GM12878 (cell line): ENCODE results near the gene NXPH1. TPM values are rescaled to one million over a fixed set of nuclear protein-coding genes. Genes with fewer than 3 reads are reported as not detected.

Experiments used
- ATAC-seq: fragments of 200-7000 bp; cut with Tn5 transposase; 3 replicates; pipeline ENCODE4 v1.9.1; 2020; ENCODE audit warnings: mild to moderate bottlenecking, moderate library complexity
- BruUV-seq: library from RNA; stranded (reverse); fragments of 400-500 nt; replicated peaks from 2 replicates; lab custom pipeline; 2021; lab: Mats Ljungman, UMichigan
- CTCF ChIA-PET: fragments of 300-600 bp; sonication (Branson Sonifier 250); formaldehyde crosslinking; extraction: SDS; loops from one replicate; lab custom pipeline; 2021; ENCODE audit warnings: inconsistent platforms; lab: Yijun Ruan, JAX
- POLR2A ChIA-PET: fragments of 350-600 bp; formaldehyde crosslinking; extraction: SDS; loops from one replicate; lab custom pipeline; 2021; ENCODE audit warnings: inconsistent platforms; lab: Charles Lee
- RAD21 ChIA-PET: fragments of 300-600 bp; sonication (Branson Sonifier 250); formaldehyde crosslinking; loops from one replicate; lab custom pipeline; 2023; ENCODE audit warnings: antibody characterized with exemption; ENCODE audit not compliant: unreplicated experiment; lab: Charles Lee
- SMC1A ChIA-PET: fragments of 300-600 bp; sonication (Branson Sonifier 250); formaldehyde crosslinking; loops from one replicate; lab custom pipeline; 2023; ENCODE audit not compliant: unreplicated experiment, uncharacterized antibody; lab: Charles Lee
- DNase-seq: peaks from one replicate; pipeline ENCODE4 v3.0.0-alpha.2; 2011; ENCODE audit warnings: low read depth, low spot score
- FAIRE-seq: peaks from 3 replicates; lab custom pipeline; 2011; peaks lifted over from hg19 to GRCh38; lab: Jason Lieb, UNC
- H2AFZ ChIP-seq: 2 replicates; pipeline ENCODE4 v1.6.0; 2011; ENCODE audit warnings: low read depth, low read length, control low read depth; ENCODE audit not compliant: control insufficient read depth
- H3K27ac ChIP-seq: 2 replicates; pipeline ENCODE4 v1.5.1; 2011; ENCODE audit warnings: control low read depth; ENCODE audit not compliant: control insufficient read depth, insufficient read depth
- H3K27me3 ChIP-seq, 2 experiments: replicated peaks in 1 of 2; 2 replicates each; pipeline versions ENCODE4 v1.6.0 to v1.6.1; 2011; ENCODE audit warnings: low read length in 1 of 2; ENCODE audit not compliant: control insufficient read depth in 2 of 2, insufficient read depth in 2 of 2
- H3K36me3 ChIP-seq, 2 experiments: 2 replicates each; pipeline ENCODE4 v1.5.1; 2011; ENCODE audit warnings: low read length in 1 of 2; ENCODE audit not compliant: control insufficient read depth in 2 of 2, insufficient read depth in 2 of 2
- H3K4me1 ChIP-seq: 2 replicates; pipeline ENCODE4 v1.6.1; 2011; ENCODE audit warnings: mild to moderate bottlenecking, low read length, moderate library complexity, mixed read lengths; ENCODE audit not compliant: control insufficient read depth, insufficient read depth
- H3K4me2 ChIP-seq: 2 replicates; pipeline ENCODE4 v1.6.0; 2011; ENCODE audit warnings: control low read depth; ENCODE audit not compliant: control insufficient read depth, insufficient read depth
- H3K4me3 ChIP-seq: fragments of 200-600 bp; sonication (generic); 2 replicates; pipeline ENCODE4 v1.5.1; 2016
- H3K79me2 ChIP-seq: 2 replicates; pipeline ENCODE4 v1.6.0; 2011; ENCODE audit warnings: low read length; ENCODE audit not compliant: control insufficient read depth, insufficient read depth
- H3K9ac ChIP-seq: 2 replicates; pipeline ENCODE4 v1.8.0; 2011; ENCODE audit warnings: low read length, control low read depth, mixed read lengths; ENCODE audit not compliant: control insufficient read depth, insufficient read depth
- H3K9me3 ChIP-seq: replicated peaks from 3 replicates; pipeline ENCODE4 v1.5.1; 2011; ENCODE audit warnings: mild to moderate bottlenecking, low read length; ENCODE audit not compliant: control insufficient read depth, insufficient read depth
- H4K20me1 ChIP-seq: 2 replicates; pipeline ENCODE4 v1.6.0; 2011; ENCODE audit not compliant: control insufficient read depth, insufficient read depth
- ASH2L ChIP-seq: fragments of 300-600, 200-600 bp; sonication (generic); IDR thresholded peaks from 2 replicates; pipeline ENCODE4 v1.6.1; 2017; ENCODE audit warnings: low read depth, mild to moderate bottlenecking, borderline replicate concordance
- DPF2 ChIP-seq: fragments of 450-650 bp; IDR thresholded peaks from 2 replicates; pipeline ENCODE4 v1.6.1; 2017; ENCODE audit warnings: mild to moderate bottlenecking
- ESRRA ChIP-seq: IDR thresholded peaks from 2 replicates; pipeline ENCODE4 v1.6.1; 2012; ENCODE audit warnings: mild to moderate bottlenecking, low read length, improper control_type of control experiment
- IKZF2 ChIP-seq, 2 experiments: fragments of 450-650 bp; IDR thresholded peaks; 2 replicates each; pipeline ENCODE4 v1.6.1; 2017; ENCODE audit warnings: mild to moderate bottlenecking in 2 of 2, moderate library complexity in 2 of 2
- JUNB ChIP-seq: IDR thresholded peaks from 2 replicates; pipeline ENCODE4 v1.6.1; 2016; ENCODE audit warnings: antibody characterized with exemption, mild to moderate bottlenecking
- NR2C1 ChIP-seq: fragments of 450-650 bp; IDR thresholded peaks from 2 replicates; pipeline ENCODE4 v1.6.1; 2017; ENCODE audit warnings: antibody characterized with exemption, mild to moderate bottlenecking, moderate library complexity
- NR2F1 ChIP-seq: fragments of 450-650 bp; conservative IDR thresholded peaks from 2 replicates; pipeline ENCODE4 v1.6.1; 2017; ENCODE audit warnings: mild to moderate bottlenecking
- RB1 ChIP-seq: fragments of 450-650 bp; formaldehyde crosslinking; IDR thresholded peaks from 2 replicates; pipeline ENCODE4 v1.6.1; 2017; ENCODE audit warnings: mild to moderate bottlenecking, borderline replicate concordance
- SIN3A ChIP-seq: IDR thresholded peaks from 2 replicates; pipeline ENCODE4 v1.6.1; 2012; ENCODE audit warnings: low read depth, low read length, improper control_type of control experiment
- SUZ12 ChIP-seq: fragments of 200-600 bp; sonication (generic); IDR thresholded peaks from one replicate; pipeline ENCODE4 v1.6.1; 2018; ENCODE audit warnings: antibody characterized with exemption, mild to moderate bottlenecking; ENCODE audit not compliant: unreplicated experiment
- WGBS: methylation state at CpG from one replicate; pipeline ENCODE4 v1.1.6; 2016; ENCODE audit warnings: low lambda C conversion rate; ENCODE audit not compliant: insufficient replicate concordance, insufficient coverage; ENCODE audit errors: missing lambda C conversion rate; 5-methylcytosine and 5-hydroxymethylcytosine counted together
- in situ Hi-C: fragments of 300-500 bp; cut with MboI; formaldehyde crosslinking; loops from 9 replicates; pipeline ENCODE4 v1.14.3; 2018; ENCODE audit warnings: mixed read lengths
- intact Hi-C: fragments of 100-400 bp; cut with micrococcal nuclease; formaldehyde crosslinking; loops from one replicate; pipeline ENCODE4 v1.14.2; 2022; ENCODE audit not compliant: unreplicated experiment
- polyA plus RNA-seq, 11 experiments: library from polyadenylated mRNA; depleted of rRNA in 4 of 11; unstranded in 6 of 11; stranded (reverse) in 5 of 11; fragments of >200 nt; fragmentation: Nextera tagmentation in 4 of 11; fragmentation: Illumina TruSeq in 1 of 11; extraction: Ambion mirVana in 4 of 11; extraction: Trizol in 1 of 11; gene quantifications; 1 replicate in 1 of 11; 2 replicates in 10 of 11; pipeline versions ENCODE4 v1.2.1 to v1.2.3, GENCODE V29; 2011 to 2016; ENCODE audit warnings: inconsistent platforms in 2 of 11, missing spikeins in 2 of 11, low read depth in 1 of 11
- total RNA-seq, 4 experiments: library from RNA; depleted of rRNA in 3 of 4; stranded (reverse); fragments of >200 nt in 3 of 4; fragmentation: Illumina TruSeq in 1 of 4; extraction: Trizol in 1 of 4; gene quantifications; 2 replicates each; pipeline versions ENCODE4 v1.2.1 to v1.2.3, GENCODE V29; 2013 to 2021
- TF ChIP-seq, protein P1 (sequence below), 3 experiments: IDR thresholded peaks in 2 of 3; conservative IDR thresholded peaks in 1 of 3; 2 replicates each; pipeline ENCODE4 v1.5.1; 2011; ENCODE audit warnings: low read depth in 3 of 3, low read length in 3 of 3, mild to moderate bottlenecking in 3 of 3, control low read depth in 2 of 3, moderate library complexity in 2 of 3, inconsistent platforms in 1 of 3, mixed read lengths in 1 of 3; ENCODE audit not compliant: control insufficient read depth in 2 of 3, insufficient read depth in 1 of 3; ENCODE audit errors: extremely low read depth in 1 of 3
- TF ChIP-seq, protein P2 (sequence below): fragments of 450-650 bp; IDR thresholded peaks from 2 replicates; pipeline ENCODE4 v1.6.1; 2016; ENCODE audit warnings: mild to moderate bottlenecking
- TF ChIP-seq, protein P3 (sequence below): fragments of 450-650 bp; IDR thresholded peaks from 2 replicates; pipeline ENCODE4 v1.6.1; 2016; ENCODE audit warnings: mild to moderate bottlenecking, moderate library complexity, borderline replicate concordance
- TF ChIP-seq, protein P4 (sequence below): IDR thresholded peaks from 2 replicates; pipeline ENCODE4 v1.6.1; 2012; ENCODE audit warnings: low read depth, low read length, improper control_type of control experiment

The NXPH1 gene
- total and polyA plus RNA-seq, 10 of the 15 experiments (the other 5 are each of a cell fraction or from before 2014, with no cell fraction given), result 0.06 to 0.34 TPM; not detected in 8

DNA sequence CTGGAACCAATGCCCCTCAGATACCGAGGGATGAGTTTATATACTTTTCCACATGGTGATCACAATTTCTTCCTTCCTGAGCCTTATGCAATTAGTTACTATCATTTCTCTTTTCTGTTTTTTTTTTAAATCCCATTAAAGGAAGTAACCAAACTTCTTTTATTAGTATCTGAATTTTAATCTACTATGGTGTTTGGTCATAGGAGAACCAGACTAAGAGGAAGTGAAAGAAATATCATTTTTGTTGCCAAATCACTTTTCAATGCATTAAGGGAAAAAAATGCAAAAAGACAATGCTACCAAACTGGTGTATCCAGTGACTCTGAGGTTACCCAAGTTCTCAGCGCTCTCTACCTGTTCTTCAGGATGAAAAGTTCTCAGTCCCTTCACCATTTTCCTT is 167.7 kb downstream of the NXPH1 start:
- SMC1A ChIA-PET, result no interaction called here
- Histone ChIP-seq H3K79me2 (no peaks in the 10 kb centered on the region), H2AFZ (no peak overlapping the region), H3K4me1 (no peaks in the 10 kb centered on the region), H3K27ac (no peak overlapping the region), H4K20me1 (no peaks in the 10 kb centered on the region), H3K9me3 (no peaks in the 10 kb centered on the region), H3K36me3 (no peaks in the 10 kb centered on the region), H3K4me2 (no peak overlapping the region), H3K4me3 (no peak overlapping the region), H3K27me3 (no peaks in the 10 kb centered on the region), H3K9ac (no peak overlapping the region)
- DNase-seq (no peak), ATAC-seq (no peak), FAIRE-seq (no peak)
- no TSS peak for BruUV-seq
- TF ChIP-seq IKZF2 (IDR thresholded peaks at IDR 0.05), result no peak
- no peak for TF ChIP-seq NR2F1
- no peak for TF ChIP-seq JUNB
- TF ChIP-seq, protein P1, sequence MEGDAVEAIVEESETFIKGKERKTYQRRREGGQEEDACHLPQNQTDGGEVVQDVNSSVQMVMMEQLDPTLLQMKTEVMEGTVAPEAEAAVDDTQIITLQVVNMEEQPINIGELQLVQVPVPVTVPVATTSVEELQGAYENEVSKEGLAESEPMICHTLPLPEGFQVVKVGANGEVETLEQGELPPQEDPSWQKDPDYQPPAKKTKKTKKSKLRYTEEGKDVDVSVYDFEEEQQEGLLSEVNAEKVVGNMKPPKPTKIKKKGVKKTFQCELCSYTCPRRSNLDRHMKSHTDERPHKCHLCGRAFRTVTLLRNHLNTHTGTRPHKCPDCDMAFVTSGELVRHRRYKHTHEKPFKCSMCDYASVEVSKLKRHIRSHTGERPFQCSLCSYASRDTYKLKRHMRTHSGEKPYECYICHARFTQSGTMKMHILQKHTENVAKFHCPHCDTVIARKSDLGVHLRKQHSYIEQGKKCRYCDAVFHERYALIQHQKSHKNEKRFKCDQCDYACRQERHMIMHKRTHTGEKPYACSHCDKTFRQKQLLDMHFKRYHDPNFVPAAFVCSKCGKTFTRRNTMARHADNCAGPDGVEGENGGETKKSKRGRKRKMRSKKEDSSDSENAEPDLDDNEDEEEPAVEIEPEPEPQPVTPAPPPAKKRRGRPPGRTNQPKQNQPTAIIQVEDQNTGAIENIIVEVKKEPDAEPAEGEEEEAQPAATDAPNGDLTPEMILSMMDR (IDR thresholded peaks at IDR 0.05 in 2 of 3, conservative IDR thresholded peaks at IDR 0.05 in 1 of 3; ENCODE audit: control insufficient read depth in 2 of 3, extremely low read depth in 1 of 3, insufficient read depth in 1 of 3, low read depth in 3 of 3, low read length in 3 of 3), result no peak
- TF ChIP-seq RB1, result no peak
- TF ChIP-seq, protein P2, sequence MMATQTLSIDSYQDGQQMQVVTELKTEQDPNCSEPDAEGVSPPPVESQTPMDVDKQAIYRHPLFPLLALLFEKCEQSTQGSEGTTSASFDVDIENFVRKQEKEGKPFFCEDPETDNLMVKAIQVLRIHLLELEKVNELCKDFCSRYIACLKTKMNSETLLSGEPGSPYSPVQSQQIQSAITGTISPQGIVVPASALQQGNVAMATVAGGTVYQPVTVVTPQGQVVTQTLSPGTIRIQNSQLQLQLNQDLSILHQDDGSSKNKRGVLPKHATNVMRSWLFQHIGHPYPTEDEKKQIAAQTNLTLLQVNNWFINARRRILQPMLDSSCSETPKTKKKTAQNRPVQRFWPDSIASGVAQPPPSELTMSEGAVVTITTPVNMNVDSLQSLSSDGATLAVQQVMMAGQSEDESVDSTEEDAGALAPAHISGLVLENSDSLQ, result no peak
- TF ChIP-seq, protein P3, sequence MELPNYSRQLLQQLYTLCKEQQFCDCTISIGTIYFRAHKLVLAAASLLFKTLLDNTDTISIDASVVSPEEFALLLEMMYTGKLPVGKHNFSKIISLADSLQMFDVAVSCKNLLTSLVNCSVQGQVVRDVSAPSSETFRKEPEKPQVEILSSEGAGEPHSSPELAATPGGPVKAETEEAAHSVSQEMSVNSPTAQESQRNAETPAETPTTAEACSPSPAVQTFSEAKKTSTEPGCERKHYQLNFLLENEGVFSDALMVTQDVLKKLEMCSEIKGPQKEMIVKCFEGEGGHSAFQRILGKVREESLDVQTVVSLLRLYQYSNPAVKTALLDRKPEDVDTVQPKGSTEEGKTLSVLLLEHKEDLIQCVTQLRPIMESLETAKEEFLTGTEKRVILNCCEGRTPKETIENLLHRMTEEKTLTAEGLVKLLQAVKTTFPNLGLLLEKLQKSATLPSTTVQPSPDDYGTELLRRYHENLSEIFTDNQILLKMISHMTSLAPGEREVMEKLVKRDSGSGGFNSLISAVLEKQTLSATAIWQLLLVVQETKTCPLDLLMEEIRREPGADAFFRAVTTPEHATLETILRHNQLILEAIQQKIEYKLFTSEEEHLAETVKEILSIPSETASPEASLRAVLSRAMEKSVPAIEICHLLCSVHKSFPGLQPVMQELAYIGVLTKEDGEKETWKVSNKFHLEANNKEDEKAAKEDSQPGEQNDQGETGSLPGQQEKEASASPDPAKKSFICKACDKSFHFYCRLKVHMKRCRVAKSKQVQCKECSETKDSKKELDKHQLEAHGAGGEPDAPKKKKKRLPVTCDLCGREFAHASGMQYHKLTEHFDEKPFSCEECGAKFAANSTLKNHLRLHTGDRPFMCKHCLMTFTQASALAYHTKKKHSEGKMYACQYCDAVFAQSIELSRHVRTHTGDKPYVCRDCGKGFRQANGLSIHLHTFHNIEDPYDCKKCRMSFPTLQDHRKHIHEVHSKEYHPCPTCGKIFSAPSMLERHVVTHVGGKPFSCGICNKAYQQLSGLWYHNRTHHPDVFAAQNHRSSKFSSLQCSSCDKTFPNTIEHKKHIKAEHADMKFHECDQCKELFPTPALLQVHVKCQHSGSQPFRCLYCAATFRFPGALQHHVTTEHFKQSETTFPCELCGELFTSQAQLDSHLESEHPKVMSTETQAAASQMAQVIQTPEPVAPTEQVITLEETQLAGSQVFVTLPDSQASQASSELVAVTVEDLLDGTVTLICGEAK, result no peak
- TF ChIP-seq SUZ12, result no peak
- TF ChIP-seq ASH2L, result no peak
- TF ChIP-seq DPF2, result no peak
- TF ChIP-seq ESRRA, result no peak
- TF ChIP-seq NR2C1, result no peak
- TF ChIP-seq, protein P4, sequence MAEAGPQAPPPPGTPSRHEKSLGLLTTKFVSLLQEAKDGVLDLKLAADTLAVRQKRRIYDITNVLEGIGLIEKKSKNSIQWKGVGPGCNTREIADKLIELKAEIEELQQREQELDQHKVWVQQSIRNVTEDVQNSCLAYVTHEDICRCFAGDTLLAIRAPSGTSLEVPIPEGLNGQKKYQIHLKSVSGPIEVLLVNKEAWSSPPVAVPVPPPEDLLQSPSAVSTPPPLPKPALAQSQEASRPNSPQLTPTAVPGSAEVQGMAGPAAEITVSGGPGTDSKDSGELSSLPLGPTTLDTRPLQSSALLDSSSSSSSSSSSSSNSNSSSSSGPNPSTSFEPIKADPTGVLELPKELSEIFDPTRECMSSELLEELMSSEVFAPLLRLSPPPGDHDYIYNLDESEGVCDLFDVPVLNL, result no peak
- TF ChIP-seq SIN3A, result no peak
- 0% methylated on average over 2 of the region's 2 CpGs for WGBS
- POLR2A ChIA-PET, result no interaction called here
- in situ Hi-C loops (no loop called here), intact Hi-C loops (no loop called here)
- CTCF ChIA-PET, result no interaction called here
- RAD21 ChIA-PET, result no interaction called here
